ENCODE data around the gene SCFD2. TPM values are rescaled to one million over a fixed set of nuclear protein-coding genes. Genes with fewer than 3 reads are reported as not detected.

SCFD2 gene
- total and polyA plus RNA-seq, 2 donors (not counting 3 experiments of a cell fraction or from before 2014, with no cell fraction given), result 12.3 to 22.8 TPM

DNA sequence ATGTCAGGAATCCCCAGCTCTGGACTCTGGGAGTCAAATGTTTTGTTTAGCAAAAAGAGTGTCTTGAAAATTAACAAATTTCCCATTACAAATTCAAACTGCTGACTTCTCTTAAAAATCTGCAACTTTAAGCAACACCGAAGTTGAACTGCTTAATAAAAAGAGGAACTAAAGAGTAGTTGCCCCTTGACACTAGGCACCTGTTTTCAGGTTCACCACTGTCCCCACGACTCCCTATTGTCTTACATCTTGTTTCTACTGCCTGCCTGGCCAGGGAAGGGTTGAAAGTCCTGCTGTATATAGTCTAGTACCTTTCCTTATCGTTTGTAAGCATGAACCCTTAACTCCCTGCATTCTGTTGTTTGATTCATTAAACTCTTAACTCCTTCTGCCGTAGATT, 173.9 kb downstream of the SCFD2 start:
- no peaks in the 10 kb centered on the region for H3K79me2 ChIP-seq (ENCODE audit: control insufficient read depth, insufficient read depth, low read length)
- dilution Hi-C loops (cut with MboI; ENCODE audit: extremely low pct_ligation_motif_present, low sequenced_read_pairs), result no loop called here

DNA sequence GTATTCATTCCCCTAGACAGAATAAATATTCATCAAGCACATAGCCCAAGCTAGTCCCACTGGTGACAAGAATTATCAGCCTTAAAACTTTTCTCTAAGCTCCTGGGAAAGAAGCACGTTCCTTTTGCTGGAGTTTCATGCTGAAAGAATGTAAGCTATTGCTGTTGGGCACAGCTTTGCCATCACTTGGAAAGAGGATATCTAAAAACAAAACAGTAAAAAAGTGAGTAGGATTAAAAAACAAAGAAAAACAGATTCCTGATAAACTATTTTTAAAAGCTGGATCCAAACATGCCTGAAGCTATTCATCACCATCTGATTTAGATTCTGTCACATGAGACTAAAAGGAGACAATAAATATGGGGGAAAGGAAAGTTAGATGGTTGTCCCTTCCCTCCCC, 176.8 kb downstream of the SCFD2 start:
- intact Hi-C loops (cut with micrococcal nuclease) (no loop called here), dilution Hi-C loops (cut with MboI; ENCODE audit: extremely low pct_ligation_motif_present, low sequenced_read_pairs) (no loop called here)
- no peak overlapping the region for H3K4me3 ChIP-seq (replicated peaks in 1 of 3; ENCODE audit: insufficient read depth in 1 of 3, low read depth in 1 of 3, low read length in 3 of 3)
- no peaks in the 10 kb centered on the region for H3K9me1 ChIP-seq (replicated peaks; ENCODE audit: control insufficient read depth, extremely low read depth, insufficient read depth, low read length)
- H3K36me3 ChIP-seq (ENCODE audit: control insufficient read depth in 2 of 2, extremely low read depth in 1 of 2, insufficient read depth in 2 of 2, low read length in 2 of 2), result no peaks in the 10 kb centered on the region
- ChIA-PET POLR2A (no interaction called here), CTCF (interaction anchor here (0.8 to 1.5 kb wide), 2 partner anchors 173 to 176 kb away, joined by 3 to 7 read pairs; no protein-coding TSS in a partner anchor)
- H3K27me3 ChIP-seq (ENCODE audit: control insufficient read depth in 2 of 2, insufficient read depth in 2 of 2, low read length in 2 of 2), result no peaks in the 10 kb centered on the region
- FAIRE-seq, result no peak
- no peaks in the 10 kb centered on the region for H3K9me3 ChIP-seq (replicated peaks; ENCODE audit: control insufficient read depth, insufficient read depth, low read length)
- no peaks in the 10 kb centered on the region for H4K20me1 ChIP-seq (replicated peaks; ENCODE audit: control insufficient read depth, extremely low read depth, insufficient read depth, low read length)
- DNase-seq (ENCODE audit: low read depth, low spot score), result no peak
- no TSS peak for BruUV-seq (replicated peaks)
- TF ChIP-seq JUN (IDR thresholded peaks at IDR 0.05; ENCODE audit: borderline replicate concordance, insufficient read depth, insufficient read length, low read depth) (no peak), POLR2A (IDR thresholded peaks at IDR 0.05; ENCODE audit: low read depth, low read length) (no peak), POLR2AphosphoS5 (IDR thresholded peaks at IDR 0.05; ENCODE audit: insufficient read depth, low read depth, low read length) (no peak), MYC (IDR thresholded peaks at IDR 0.05; ENCODE audit: low read depth, low read length) (no peak)
- TF ChIP-seq, protein P1, sequence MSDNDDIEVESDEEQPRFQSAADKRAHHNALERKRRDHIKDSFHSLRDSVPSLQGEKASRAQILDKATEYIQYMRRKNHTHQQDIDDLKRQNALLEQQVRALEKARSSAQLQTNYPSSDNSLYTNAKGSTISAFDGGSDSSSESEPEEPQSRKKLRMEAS (IDR thresholded peaks at IDR 0.05; ENCODE audit: insufficient read depth, insufficient read length), result no peak
- no peak overlapping the region for H3K4me2 ChIP-seq (ENCODE audit: insufficient read depth, low read length)
- no peaks in the 10 kb centered on the region for H3K79me2 ChIP-seq (ENCODE audit: control insufficient read depth, insufficient read depth, low read length)
- H3K9ac ChIP-seq (replicated peaks; ENCODE audit: extremely low read depth, insufficient read depth, low read length), result no peak overlapping the region
- H2AFZ ChIP-seq (ENCODE audit: low read depth, low read length), result no peak overlapping the region
- H3K4me1 ChIP-seq (ENCODE audit: control insufficient read depth, extremely low read depth, insufficient read depth, low read length), result no peaks in the 10 kb centered on the region
- H3K27ac ChIP-seq (ENCODE audit: insufficient read depth, low read depth, low read length), result no peak overlapping the region

More for the DNA sequence above, 173.9 kb downstream of the SCFD2 start:
- Histone ChIP-seq H3K36me3 (ENCODE audit: control insufficient read depth in 2 of 2, extremely low read depth in 1 of 2, insufficient read depth in 2 of 2, low read length in 2 of 2) (no peaks in the 10 kb centered on the region), H3K9me1 (replicated peaks; ENCODE audit: control insufficient read depth, extremely low read depth, insufficient read depth, low read length) (no peaks in the 10 kb centered on the region), H4K20me1 (replicated peaks; ENCODE audit: control insufficient read depth, extremely low read depth, insufficient read depth, low read length) (no peaks in the 10 kb centered on the region), H3K4me1 (ENCODE audit: control insufficient read depth, extremely low read depth, insufficient read depth, low read length) (no peaks in the 10 kb centered on the region), H3K27ac (ENCODE audit: insufficient read depth, low read depth, low read length) (no peak overlapping the region), H3K27me3 (ENCODE audit: control insufficient read depth in 2 of 2, insufficient read depth in 2 of 2, low read length in 2 of 2) (no peaks in the 10 kb centered on the region), H3K9ac (replicated peaks; ENCODE audit: extremely low read depth, insufficient read depth, low read length) (no peak overlapping the region), H2AFZ (ENCODE audit: low read depth, low read length) (no peak overlapping the region), H3K9me3 (replicated peaks; ENCODE audit: control insufficient read depth, insufficient read depth, low read length) (no peaks in the 10 kb centered on the region), H3K4me2 (ENCODE audit: insufficient read depth, low read length) (no peak overlapping the region), H3K4me3 (replicated peaks in 1 of 3; ENCODE audit: insufficient read depth in 1 of 3, low read depth in 1 of 3, low read length in 3 of 3) (no peak overlapping the region)
- TF ChIP-seq MYC (IDR thresholded peaks at IDR 0.05; ENCODE audit: low read depth, low read length), result no peak
- no peak for TF ChIP-seq EZH2 (IDR thresholded peaks at IDR 0.05; ENCODE audit: borderline replicate concordance, low read depth, low read length, severe bottlenecking)
- DNase-seq (ENCODE audit: low read depth, low spot score), result no peak
- BruUV-seq (replicated peaks), result no TSS peak
- intact Hi-C loops (cut with micrococcal nuclease), result loop anchor here (10.0 kb wide), 1 partner anchor 243 kb away; no protein-coding TSS in a partner anchor
- CTCF ChIA-PET, result interaction anchor here (1.5 kb wide), 1 partner anchor 1042 kb away, joined by 4 read pairs; no protein-coding TSS in a partner anchor
- FAIRE-seq, result no peak
- POLR2A ChIA-PET, result no interaction called here
